NCI-H1436 treated with DMSO at 0.1 percent for 48 hours (cell line): Measurements from ENCODE around the gene RHBDF2.

ENCODE experiments used
- DNase-seq: peaks from one replicate; lab custom pipeline; 2025; lab: John Stamatoyannopoulos, UW

Gene RHBDF2

DNA sequence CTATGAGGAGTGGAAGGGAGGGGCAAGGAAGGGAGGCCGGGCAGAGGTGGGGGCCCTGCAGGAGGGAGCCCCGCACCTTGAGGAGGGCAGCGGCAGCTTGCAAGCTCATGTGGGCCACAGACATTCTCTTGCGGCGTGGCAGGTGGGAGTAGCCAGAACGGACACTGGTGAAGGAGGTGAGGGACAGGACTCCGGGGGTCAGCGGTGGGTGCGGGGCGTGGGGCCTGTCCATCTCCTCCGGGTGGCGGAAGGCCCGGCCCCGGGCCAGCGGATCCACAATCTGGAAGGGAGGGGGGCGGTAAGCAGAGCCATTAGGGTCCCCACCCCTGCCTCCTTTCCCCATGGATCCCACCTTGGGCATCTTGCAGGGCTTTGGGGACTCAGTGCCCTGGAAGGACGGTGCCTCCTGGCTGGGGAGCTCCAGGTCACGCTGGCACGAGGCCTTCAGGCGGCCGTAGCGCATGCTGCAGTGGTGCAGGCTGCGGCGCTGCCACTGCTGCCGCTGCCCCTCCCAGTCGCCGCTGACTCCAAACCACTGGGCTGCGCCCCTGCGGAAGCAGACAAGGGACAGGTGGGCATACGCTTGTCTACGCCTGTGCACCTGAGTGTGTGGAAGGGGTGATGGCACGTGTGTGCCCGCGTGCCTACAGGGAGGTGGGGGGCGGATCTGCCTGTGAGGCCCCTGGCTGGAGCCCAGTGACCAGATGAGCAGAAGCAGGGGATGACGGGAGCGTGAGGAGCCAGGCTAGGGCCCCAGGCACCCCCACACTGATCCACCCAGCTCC lies 22.3 kb downstream of the RHBDF2 start:
- DNase-seq: no peak

GRCh38 chr17:76478097-76478496 lies 23.1 kb downstream of the RHBDF2 start:
- DNase-seq: no peak

DNA sequence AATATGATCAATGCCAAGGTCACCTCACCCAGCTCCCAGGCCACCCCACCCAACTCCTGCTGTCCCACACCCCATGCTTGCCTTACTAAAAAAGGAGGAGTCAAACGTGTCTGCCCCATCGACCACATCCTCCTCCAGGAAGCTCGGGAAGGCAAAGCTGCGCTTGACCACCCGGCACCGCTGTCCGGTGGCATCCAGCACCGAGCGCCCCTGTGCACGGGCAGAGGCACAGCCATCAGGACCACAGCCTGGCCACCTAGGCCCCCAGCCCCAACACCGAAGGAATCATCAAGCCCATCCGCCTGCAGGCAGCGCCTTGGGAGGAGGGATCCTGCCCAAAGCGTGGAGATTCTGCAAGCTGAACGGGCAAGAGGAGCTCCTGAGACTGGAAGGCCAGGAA lies 23.6 kb downstream of the RHBDF2 start:
- no peak for DNase-seq

DNA sequence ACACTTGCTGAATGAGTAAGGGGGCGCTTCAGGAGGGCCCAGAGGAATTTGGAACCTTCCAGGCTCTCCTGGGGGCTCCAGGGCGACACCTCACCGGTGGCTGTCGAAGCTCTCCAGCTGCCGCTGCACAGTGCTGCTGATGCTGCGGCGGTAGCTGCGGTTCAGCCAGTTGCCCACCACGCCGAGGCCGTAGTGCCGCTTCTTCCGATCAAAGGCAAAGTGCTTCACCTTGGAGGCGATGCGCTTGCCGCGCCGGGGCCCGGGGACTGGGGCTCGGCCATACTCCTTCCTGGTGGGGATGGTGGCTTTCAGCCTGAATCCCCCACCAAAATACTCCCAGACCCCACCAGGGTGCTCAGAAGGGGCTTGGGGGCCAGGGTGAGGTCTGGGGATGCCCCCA lies 24.5 kb downstream of the RHBDF2 start:
- no peak for DNase-seq

GRCh38 chr17:76475302-76475701 lies 25.9 kb downstream of the RHBDF2 start:
- no peak for DNase-seq

DNA sequence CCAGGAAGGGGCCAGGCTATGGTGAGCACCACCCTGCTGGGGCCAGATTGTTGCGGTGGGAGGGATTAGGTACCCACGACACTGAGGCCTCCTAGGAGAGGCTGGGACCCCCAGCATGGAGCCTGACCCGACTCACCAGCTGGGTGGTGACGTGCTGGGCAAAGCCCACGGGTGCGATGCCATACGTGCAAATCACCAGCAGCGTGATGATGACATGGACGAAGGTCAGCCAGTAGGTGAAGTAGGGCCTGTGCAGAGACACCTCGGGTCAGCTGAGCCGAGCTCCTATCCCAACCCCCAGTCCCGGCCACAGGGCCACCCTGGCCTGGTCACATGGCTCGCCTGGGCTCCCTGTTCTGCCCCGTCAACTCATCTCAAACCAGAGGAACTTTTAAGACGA lies 26.3 kb downstream of the RHBDF2 start:
- no peak for DNase-seq

GRCh38 chr17:76474238-76474637 lies 27.0 kb downstream of the RHBDF2 start:
- DNase-seq: no peak

- DNase-seq: no peak
Measured at GRCh38 chr17:76473541-76473985, 27.7 kb downstream of the RHBDF2 start.

- DNase-seq: no peak
Measured at GRCh38 chr17:76472726-76473125, 28.5 kb downstream of the RHBDF2 start.

- DNase-seq: no peak
Measured at GRCh38 chr17:76472258-76472645, 29.0 kb downstream of the RHBDF2 start.

DNA sequence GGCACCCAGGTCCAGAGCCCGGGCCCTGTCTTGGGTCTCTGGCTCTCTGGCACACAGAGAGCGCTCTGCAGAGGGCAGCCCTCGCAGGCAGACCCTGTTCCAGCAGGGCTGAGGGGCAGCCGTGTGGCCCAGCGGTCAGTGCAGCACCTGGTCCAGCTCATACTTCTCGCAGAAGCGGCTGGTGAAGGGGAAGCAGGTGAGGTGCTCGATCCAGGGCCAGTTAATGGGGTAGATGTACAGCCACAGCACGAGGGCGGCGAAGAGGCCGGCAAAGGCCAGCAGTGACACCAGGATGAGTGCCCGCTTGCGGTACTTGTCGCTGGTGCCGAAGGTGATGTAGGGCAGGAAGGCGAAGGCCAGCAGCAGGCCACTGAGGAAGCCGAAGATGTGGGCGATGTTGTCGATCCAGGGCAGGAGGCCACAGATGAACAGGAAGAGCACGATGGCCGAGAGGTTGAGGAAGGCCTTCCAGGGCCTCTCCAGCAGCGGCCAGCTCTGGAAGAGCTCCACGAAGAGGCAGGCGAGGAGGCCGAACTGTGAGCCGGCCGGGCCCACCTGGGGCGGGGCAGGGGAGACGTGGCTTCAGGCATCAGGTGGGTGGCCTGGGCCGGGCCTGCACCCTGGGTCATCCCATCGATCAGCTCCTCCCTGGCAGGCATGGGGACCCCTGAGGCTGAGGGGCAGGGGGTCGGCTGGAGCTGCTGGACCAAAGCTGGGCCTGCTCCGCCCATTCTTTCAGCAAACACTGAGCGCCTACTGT lies 29.5 kb downstream of the RHBDF2 start:
- DNase-seq: no peak

DNA sequence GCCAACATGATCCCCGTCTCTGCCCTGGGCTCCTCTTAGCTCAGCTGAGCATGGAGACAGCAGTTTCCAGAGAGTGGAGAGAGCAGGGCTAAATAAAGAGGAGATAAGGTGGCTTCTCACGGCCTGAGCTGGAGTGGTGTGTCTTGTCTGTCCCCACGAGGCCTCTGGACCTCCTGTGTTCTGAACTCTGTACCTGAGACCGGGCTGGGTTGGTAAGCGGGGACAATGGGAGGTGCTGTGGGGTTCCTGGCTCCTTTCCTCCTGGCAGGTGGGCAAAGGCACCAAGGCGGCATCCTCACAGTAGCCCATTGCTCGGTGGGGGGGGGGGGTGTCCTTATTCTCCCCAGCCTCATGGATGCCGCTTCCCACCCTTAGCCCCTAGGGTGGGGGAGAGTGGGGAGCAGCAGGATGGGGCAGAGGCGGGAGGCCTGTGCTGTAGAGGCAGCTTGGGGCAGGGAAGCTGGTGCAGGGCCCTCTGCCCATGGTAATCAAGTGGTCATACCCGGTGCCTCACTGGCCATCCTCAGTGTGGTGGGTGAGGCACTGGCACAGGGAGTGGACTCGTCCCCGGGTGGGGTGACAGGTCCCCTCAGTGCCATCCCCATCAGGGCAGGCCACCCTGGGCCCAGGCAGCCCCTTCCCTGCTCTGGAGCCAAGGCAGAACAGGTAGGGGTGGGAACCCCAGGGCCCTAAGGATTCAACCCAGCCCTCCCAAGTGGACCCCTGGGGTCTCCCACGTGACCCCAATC lies 31.1 kb downstream of the RHBDF2 start:
- no peak for DNase-seq

DNA sequence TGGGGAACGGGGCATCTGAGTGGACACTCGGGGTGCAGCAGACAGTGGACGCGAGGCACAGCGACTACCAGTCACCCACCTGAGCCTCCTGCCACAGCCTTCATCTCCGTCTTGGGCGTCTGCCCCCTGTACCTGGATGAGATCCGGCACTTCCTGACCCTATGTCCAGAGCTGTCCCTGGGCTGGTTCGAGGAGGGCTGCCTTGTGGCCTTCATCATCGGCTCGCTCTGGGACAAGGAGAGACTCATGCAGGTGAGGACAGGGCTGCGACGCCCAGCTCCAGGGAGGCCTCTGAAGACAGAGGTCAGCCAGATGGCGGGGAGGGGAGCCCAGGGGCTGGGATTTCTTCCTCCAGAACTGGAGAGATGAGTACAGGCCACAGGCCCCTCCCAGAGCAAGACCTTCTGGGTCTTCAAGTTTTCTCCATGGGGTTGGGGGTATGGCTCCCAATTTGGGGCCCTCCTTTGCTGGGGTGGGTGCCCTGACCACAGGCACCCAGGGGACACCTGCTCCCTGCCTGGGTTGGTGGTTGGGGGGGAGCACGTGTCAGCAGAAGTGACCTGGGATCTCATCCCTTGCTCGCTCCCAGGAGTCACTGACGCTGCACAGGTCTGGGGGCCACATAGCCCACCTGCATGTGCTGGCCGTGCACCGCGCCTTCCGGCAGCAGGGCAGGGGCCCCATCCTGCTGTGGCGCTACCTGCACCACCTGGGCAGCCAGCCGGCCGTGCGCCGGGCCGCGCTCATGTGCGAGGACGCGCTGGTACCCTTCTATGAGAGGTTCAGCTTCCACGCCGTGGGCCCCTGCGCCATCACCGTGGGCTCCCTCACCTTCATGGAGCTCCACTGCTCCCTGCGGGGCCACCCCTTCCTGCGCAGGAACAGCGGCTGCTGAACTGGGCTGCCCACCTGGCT lies 31.9 kb downstream of the RHBDF2 start:
- DNase-seq: no peak

GRCh38 chr17:76468634-76469010 lies 32.6 kb downstream of the RHBDF2 start:
- DNase-seq: no peak

DNA sequence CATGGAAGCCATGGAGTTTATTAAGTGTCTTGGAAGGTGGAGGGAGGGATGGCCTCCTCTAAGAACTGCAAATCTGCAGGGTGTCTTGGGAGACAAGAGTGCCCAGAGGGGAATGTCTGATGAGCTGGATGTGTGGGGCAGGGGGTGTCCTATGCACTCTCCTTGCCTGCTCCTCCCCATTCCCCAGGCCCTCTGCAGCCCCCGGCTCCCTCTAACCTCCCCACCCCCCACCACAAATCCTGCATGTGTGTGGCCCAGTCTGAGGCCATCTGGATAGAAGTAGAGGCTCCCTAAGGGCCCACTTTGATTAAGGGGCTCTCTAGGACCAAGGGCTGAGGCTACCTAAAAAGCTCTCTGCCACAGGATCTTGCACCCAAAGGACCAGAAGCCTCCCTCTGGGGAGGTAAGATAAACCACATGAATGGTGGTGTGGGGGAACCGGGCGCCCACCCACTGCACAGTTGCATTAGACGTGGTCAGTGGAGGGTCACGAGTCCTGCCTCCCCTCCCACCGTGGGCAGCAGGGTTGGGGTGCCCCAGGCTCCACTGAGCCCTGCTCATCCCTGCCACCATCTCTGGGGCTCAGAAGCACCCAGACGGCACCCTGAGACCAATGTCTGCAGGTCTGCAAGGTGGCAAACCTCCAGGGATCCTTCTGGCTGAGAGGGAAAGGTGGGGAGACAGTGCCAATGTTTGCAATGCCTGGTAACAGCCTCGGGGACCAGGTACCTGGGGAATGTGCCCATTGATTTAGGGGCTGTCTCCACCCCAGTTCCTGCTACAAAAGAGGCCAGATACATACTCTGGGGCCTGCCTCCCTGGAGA lies 33.2 kb downstream of the RHBDF2 start:
- DNase-seq: no peak

DNA sequence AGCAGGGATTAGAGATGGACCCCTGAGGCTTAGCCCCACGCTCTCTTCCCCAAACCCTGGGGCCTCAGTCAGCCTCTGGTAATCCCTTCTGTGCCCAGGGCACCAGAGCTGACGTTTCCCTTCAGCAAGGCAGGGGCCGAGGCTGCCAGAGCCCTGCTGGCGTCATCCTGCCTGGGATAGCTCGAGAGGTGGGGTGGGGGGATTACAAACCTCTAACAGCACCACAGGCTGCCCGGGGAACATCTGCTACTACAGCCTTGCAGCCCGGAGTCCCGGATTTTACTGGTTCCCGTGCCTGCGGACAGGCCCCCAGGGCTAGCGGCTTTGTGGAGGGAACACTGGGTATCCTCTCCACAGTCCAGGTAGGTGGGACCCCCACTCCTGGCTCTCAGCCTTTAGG lies 33.9 kb downstream of the RHBDF2 start, which contains the start of gene AANAT:
Gene AANAT, plus strand, starts transcription at position 238 of the 400 bp plus-strand sequence. CDS start 1,144 bp downstream, outside the sequence.
- no peak for DNase-seq

DNA sequence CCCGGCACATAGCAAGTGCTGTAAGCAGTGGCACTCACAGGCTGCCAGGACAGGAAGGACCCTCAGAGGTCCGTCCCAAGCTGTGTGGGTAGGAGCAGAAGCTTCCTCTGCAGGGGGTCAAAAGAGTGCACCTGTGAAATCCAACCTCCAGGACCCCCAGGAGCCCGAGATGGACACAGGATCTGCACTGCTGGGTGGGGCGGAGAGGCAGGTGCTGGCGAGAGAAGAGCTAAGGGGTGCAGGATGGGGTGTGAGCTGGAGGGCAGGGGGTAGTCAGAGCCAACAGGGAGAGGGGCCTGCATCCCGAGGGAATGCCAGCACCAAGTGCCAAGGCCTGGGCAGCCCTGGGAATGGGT lies 34.5 kb downstream of the RHBDF2 start:
- no peak for DNase-seq

- DNase-seq: no peak
Measured at GRCh38 chr17:76462556-76463290, 38.5 kb downstream of the RHBDF2 start.

GRCh38 chr17:76461765-76462555 lies 39.3 kb downstream of the RHBDF2 start:
- no peak for DNase-seq
